Trophoblast cell (in vitro differentiated cells and primary cell): ENCODE measurements around the gene CYP27C1.

Source experiments
- DNase-seq, 2 donors: peaks; one replicate each; pipeline ENCODE4 v3.0.0-alpha.2; 2016
- H2AFZ ChIP-seq: 2 replicates; pipeline ENCODE4 v1.6.1; 2013; ENCODE audit warnings: low read length, moderate library complexity, mild to moderate bottlenecking; ENCODE audit not compliant: insufficient read depth, poor library complexity
- H2AK5ac ChIP-seq: 2 replicates; pipeline ENCODE4 v1.6.1; 2013; ENCODE audit warnings: mild to moderate bottlenecking, low read length
- H2BK120ac ChIP-seq: 2 replicates; pipeline ENCODE4 v1.6.1; 2013; ENCODE audit warnings: low read length, mild to moderate bottlenecking, moderate library complexity; ENCODE audit not compliant: insufficient read depth, poor library complexity
- H2BK12ac ChIP-seq: 2 replicates; pipeline ENCODE4 v1.6.1; 2013; ENCODE audit warnings: mild to moderate bottlenecking, low read length, moderate library complexity
- H2BK5ac ChIP-seq: 2 replicates; pipeline ENCODE4 v1.6.1; 2013; ENCODE audit warnings: low read length, low read depth, moderate library complexity, mild to moderate bottlenecking; ENCODE audit not compliant: poor library complexity
- H3K14ac ChIP-seq: 2 replicates; pipeline ENCODE4 v1.6.1; 2013; ENCODE audit warnings: mild to moderate bottlenecking, low read length
- H3K18ac ChIP-seq: 2 replicates; pipeline ENCODE4 v1.6.1; 2013; ENCODE audit warnings: mild to moderate bottlenecking, low read length
- H3K23ac ChIP-seq: 2 replicates; pipeline ENCODE4 v1.6.1; 2013; ENCODE audit warnings: low read length
- H3K27ac ChIP-seq: 2 replicates; pipeline ENCODE4 v1.5.1; 2013; ENCODE audit warnings: low read depth, mild to moderate bottlenecking, inconsistent platforms, low read length, moderate library complexity
- H3K27me3 ChIP-seq: 2 replicates; pipeline ENCODE4 v1.6.1; 2013; ENCODE audit warnings: inconsistent platforms, mild to moderate bottlenecking, low read length, moderate library complexity; ENCODE audit not compliant: insufficient read depth
- H3K36me3 ChIP-seq, 2 experiments: 1 replicate in 1 of 2; 2 replicates in 1 of 2; pipeline ENCODE4 v1.6.1; 2013; ENCODE audit warnings: low read length in 2 of 2, mild to moderate bottlenecking in 2 of 2, moderate library complexity in 1 of 2; ENCODE audit not compliant: insufficient read depth in 2 of 2, control insufficient read depth in 1 of 2
- H3K4ac ChIP-seq: 2 replicates; pipeline ENCODE4 v1.6.1; 2013; ENCODE audit warnings: low read depth, mild to moderate bottlenecking, low read length, moderate library complexity
- H3K4me1 ChIP-seq, 2 experiments: 1 replicate in 1 of 2; 2 replicates in 1 of 2; pipeline ENCODE4 v1.6.1; 2013; ENCODE audit warnings: low read length in 2 of 2, mild to moderate bottlenecking in 2 of 2, moderate library complexity in 1 of 2; ENCODE audit not compliant: insufficient read depth in 2 of 2, control insufficient read depth in 1 of 2
- H3K4me2 ChIP-seq: 2 replicates; pipeline ENCODE4 v1.6.1; 2013; ENCODE audit warnings: inconsistent platforms, mild to moderate bottlenecking, low read length, moderate library complexity
- H3K4me3 ChIP-seq: 2 replicates; pipeline ENCODE4 v1.5.1; 2013; ENCODE audit warnings: mild to moderate bottlenecking, low read depth, low read length, inconsistent platforms
- H3K79me1 ChIP-seq: one replicate; pipeline ENCODE4 v1.6.1; 2013; ENCODE audit warnings: low read length
- H3K79me2 ChIP-seq: 2 replicates; pipeline ENCODE4 v1.6.1; 2013; ENCODE audit warnings: low read length, mild to moderate bottlenecking; ENCODE audit not compliant: control insufficient read depth, insufficient read depth, poor library complexity
- H3K9ac ChIP-seq: 2 replicates; pipeline ENCODE4 v1.6.1; 2013; ENCODE audit warnings: mild to moderate bottlenecking, low read length
- H3K9me3 ChIP-seq: 2 replicates; pipeline ENCODE4 v1.6.1; 2013; ENCODE audit warnings: low read depth, mild to moderate bottlenecking, control low read depth, inconsistent platforms, low read length; ENCODE audit not compliant: insufficient read depth
- H4K12ac ChIP-seq: 2 replicates; pipeline ENCODE4 v1.6.1; 2013; ENCODE audit warnings: low read depth, mild to moderate bottlenecking, low read length, moderate library complexity
- H4K8ac ChIP-seq: 2 replicates; pipeline ENCODE4 v1.6.1; 2013; ENCODE audit warnings: low read depth, mild to moderate bottlenecking, low read length, moderate library complexity
- H4K91ac ChIP-seq: one replicate; pipeline ENCODE4 v1.6.1; 2013; ENCODE audit warnings: low read depth, mild to moderate bottlenecking, low read length, moderate library complexity
- WGBS: extraction: QIAGEN DNeasy Blood & Tissue Kit; methylation state at CpG from one replicate; pipeline ENCODE4 v1.1.7; 2013; ENCODE audit warnings: missing lambda C conversion rate; ENCODE audit not compliant: insufficient read length, insufficient coverage; ENCODE audit errors: extremely low coverage; 5-methylcytosine and 5-hydroxymethylcytosine counted together

Gene CYP27C1

DNA sequence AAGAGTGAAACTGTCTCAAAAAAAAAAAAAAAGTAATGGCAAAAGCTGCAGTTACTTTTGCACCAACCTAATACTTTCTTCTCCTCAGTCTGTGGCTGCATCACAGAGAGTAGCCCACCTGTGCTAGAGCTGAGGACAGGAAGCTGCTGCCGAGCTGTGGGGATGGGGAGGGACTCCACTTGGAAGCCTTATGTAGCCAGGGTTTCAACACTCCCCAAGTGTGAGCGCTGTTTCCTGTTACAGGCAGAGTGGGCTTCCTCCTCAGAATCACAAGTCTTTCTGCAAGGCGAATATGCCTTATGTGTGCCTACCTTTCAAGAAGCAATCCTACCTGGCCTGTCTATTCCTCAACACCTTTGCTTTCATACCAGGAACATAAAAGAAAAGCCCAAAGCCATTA is 36.3 kb upstream of the CYP27C1 start:
- Histone ChIP-seq H3K27me3 (no peaks in the 10 kb centered on the region), H2AK5ac (no peak overlapping the region), H3K27ac (no peak overlapping the region), H3K36me3 (peaks cover 22 to 38% of the 10 kb centered on the region in 2 experiments), H3K18ac (no peak overlapping the region), H2BK120ac (no peak overlapping the region), H3K23ac (no peak overlapping the region), H3K79me2 (no peaks in the 10 kb centered on the region), H3K79me1 (no peaks in the 10 kb centered on the region), H3K4me1 (peaks cover 0 to 6% of the 10 kb centered on the region in 2 experiments), H4K8ac (no peak overlapping the region), H3K9ac (no peak overlapping the region), H3K4me3 (no peak overlapping the region), H3K9me3 (peaks cover 6% of the 10 kb centered on the region), H2BK5ac (no peak overlapping the region), H2AFZ (no peak overlapping the region), H3K4me2 (no peak overlapping the region), H3K4ac (no peak overlapping the region), H4K91ac (no peak overlapping the region), H3K14ac (no peak overlapping the region), H4K12ac (no peak overlapping the region), H2BK12ac (no peak overlapping the region)
- no CpG with 5 or more reads among the region's 3 CpGs for WGBS
- DNase-seq = no peak

DNA sequence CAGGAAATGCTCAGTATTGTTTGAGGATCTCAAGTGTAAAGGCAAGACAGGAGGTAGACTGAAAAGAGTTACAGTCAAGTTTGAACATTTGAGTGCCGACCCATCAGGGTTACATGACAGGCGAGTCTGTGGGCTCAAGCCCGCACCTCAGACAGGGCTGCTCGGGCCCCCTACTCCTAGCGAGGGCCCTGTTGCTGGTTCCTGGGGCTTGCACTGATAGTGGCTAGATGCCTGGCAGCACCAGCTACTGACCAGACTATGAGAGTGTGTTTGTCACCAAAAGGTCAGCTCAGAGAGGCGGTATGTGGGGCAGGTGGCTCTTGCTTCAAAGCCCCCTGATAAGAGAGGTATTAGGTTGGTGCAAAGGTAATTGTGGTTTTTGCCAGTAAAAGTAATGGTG is 35.6 kb upstream of the CYP27C1 start:
- no peak overlapping the region for H2BK120ac ChIP-seq
- no CpG with 5 or more reads among the region's 6 CpGs for whole genome bisulfite sequencing
- H3K36me3 ChIP-seq = peaks cover 18 to 32% of the 10 kb centered on the region in 2 experiments

DNA sequence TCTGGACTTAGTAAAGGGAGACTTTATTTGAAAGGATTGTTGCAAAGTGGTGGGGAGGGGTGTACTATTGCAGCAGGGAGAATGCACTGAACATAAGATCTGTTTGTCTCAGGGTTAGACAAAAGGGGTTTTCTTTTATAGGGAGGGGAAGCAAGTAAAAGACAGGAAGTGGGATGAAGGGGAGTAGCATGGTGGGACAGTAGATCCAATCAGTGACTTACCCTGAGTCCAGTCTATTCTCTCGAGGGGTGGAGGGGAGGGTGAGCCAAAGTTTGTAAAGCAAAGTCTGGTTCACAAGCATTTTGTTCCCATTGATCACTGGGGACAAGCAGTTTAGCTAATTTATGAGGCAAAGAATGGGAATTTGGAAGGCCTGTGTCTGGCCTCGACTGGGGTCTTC is 35.0 kb upstream of the CYP27C1 start:
- Histone ChIP-seq H4K12ac (no peak overlapping the region), H3K4me2 (no peak overlapping the region), H2BK5ac (no peak overlapping the region), H3K27me3 (no peaks in the 10 kb centered on the region), H3K9ac (no peak overlapping the region), H3K4me1 (peaks cover 0 to 6% of the 10 kb centered on the region in 2 experiments), H3K23ac (no peak overlapping the region), H4K8ac (no peak overlapping the region), H2AFZ (no peak overlapping the region), H3K27ac (no peak overlapping the region), H2BK12ac (no peak overlapping the region), H3K14ac (no peak overlapping the region), H4K91ac (no peak overlapping the region), H3K4ac (no peak overlapping the region), H3K4me3 (no peak overlapping the region), H3K9me3 (peaks cover 6% of the 10 kb centered on the region), H3K36me3 (peaks cover 18 to 29% of the 10 kb centered on the region in 2 experiments), H3K79me1 (no peaks in the 10 kb centered on the region), H3K18ac (no peak overlapping the region), H2AK5ac (no peak overlapping the region), H3K79me2 (no peaks in the 10 kb centered on the region), H2BK120ac (no peak overlapping the region)
- DNase-seq = no peak
- no CpG with 5 or more reads among the region's 2 CpGs for WGBS

More for the DNA sequence above, 35.6 kb upstream of the CYP27C1 start:
- Histone ChIP-seq H4K91ac (no peak overlapping the region), H2BK5ac (no peak overlapping the region), H3K27me3 (no peaks in the 10 kb centered on the region), H2AFZ (no peak overlapping the region), H4K12ac (no peak overlapping the region), H3K4me1 (peaks cover 0 to 6% of the 10 kb centered on the region in 2 experiments), H4K8ac (no peak overlapping the region), H3K14ac (no peak overlapping the region), H3K4ac (no peak overlapping the region), H3K23ac (no peak overlapping the region), H2AK5ac (no peak overlapping the region), H3K4me3 (no peak overlapping the region), H3K79me1 (no peaks in the 10 kb centered on the region), H3K9ac (no peak overlapping the region), H3K79me2 (no peaks in the 10 kb centered on the region), H3K18ac (no peak overlapping the region), H3K27ac (no peak overlapping the region), H3K9me3 (peaks cover 6% of the 10 kb centered on the region), H2BK12ac (no peak overlapping the region), H3K4me2 (no peak overlapping the region)
- no peak for DNase-seq

DNA sequence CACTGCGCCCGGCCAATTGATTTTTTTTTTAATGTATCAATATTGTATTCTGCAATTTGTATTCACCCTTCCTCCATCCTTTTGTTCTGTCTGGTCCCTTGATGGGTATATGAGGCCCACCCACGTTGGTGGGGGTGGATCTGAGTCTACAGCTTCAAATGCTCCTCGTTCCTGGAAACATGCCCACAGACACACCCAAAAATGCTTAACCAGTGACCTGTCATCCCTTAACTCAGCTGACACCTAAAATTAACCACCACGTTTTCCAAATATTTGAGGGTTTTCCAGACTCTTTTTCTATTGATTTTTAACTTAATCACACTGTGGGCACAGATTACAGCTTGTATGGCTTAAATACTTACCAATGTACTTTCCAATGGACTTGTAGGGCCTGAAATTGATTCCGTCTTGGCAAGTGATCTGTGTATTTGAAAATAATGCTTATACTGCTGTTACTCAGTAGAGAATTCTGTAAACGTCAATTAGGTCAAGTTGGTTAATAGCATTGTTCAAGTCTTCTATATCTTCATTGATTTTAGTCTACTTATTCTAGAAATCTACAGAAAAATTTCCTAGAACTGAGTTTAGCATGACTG is 34.4 kb upstream of the CYP27C1 start:
- Histone ChIP-seq H4K8ac (no peak overlapping the region), H3K9ac (no peak overlapping the region), H3K27ac (no peak overlapping the region), H3K18ac (no peak overlapping the region), H3K4ac (no peak overlapping the region), H2BK12ac (no peak overlapping the region), H3K4me2 (no peak overlapping the region), H3K4me3 (no peak overlapping the region), H2AK5ac (no peak overlapping the region), H4K12ac (no peak overlapping the region), H2BK120ac (no peak overlapping the region), H3K79me1 (no peaks in the 10 kb centered on the region), H3K4me1 (peaks cover 0 to 6% of the 10 kb centered on the region in 2 experiments), H3K27me3 (no peaks in the 10 kb centered on the region), H3K79me2 (no peaks in the 10 kb centered on the region), H2BK5ac (no peak overlapping the region), H2AFZ (no peak overlapping the region), H3K14ac (no peak overlapping the region), H3K36me3 (peaks cover 16 to 22% of the 10 kb centered on the region in 2 experiments), H4K91ac (no peak overlapping the region), H3K9me3 (peaks cover 6% of the 10 kb centered on the region), H3K23ac (no peak overlapping the region)
- WGBS = no CpG with 5 or more reads among the region's 7 CpGs
- peak in 1 of 2 donors; percentile 15 for DNase-seq
